ENCODE measurements around the gene PEMT.

Gene PEMT

GRCh38 chr17:17565471-17566339 is 25.8 kb downstream of the PEMT start:
- no peak overlapping the region for H3K9ac ChIP-seq (ENCODE audit: low read length)
- no peak overlapping the region for H3K18ac ChIP-seq (ENCODE audit: low read length)
- no peak overlapping the region for H3K14ac ChIP-seq (ENCODE audit: low read length)
- no peak overlapping the region for H2AFZ ChIP-seq (ENCODE audit: insufficient read depth, low read length, poor library complexity)
- H3K79me2 ChIP-seq (ENCODE audit: control insufficient read depth, insufficient read depth, low read length, poor library complexity): no peaks in the 10 kb centered on the region
- no peak overlapping the region for H3K4me3 ChIP-seq (ENCODE audit: low read depth, low read length)
- H3K79me1 ChIP-seq (ENCODE audit: low read length): no peaks in the 10 kb centered on the region
- no peaks in the 10 kb centered on the region for H3K27me3 ChIP-seq (ENCODE audit: insufficient read depth, low read length)
- H3K36me3 ChIP-seq (ENCODE audit: control insufficient read depth in 1 of 2, insufficient read depth in 2 of 2, low read length in 2 of 2): no peaks in the 10 kb centered on the region
- H3K4me2 ChIP-seq (ENCODE audit: low read length): no peak overlapping the region
- no peaks in the 10 kb centered on the region for H3K4me1 ChIP-seq (ENCODE audit: control insufficient read depth in 1 of 2, insufficient read depth in 2 of 2, low read length in 2 of 2)
- H3K9me3 ChIP-seq (ENCODE audit: insufficient read depth, low read depth, low read length): peaks cover 3% of the 10 kb centered on the region
- H2BK120ac ChIP-seq (ENCODE audit: insufficient read depth, low read length, poor library complexity): no peak overlapping the region
- no peak overlapping the region for H4K12ac ChIP-seq (ENCODE audit: low read depth, low read length)
- no peak overlapping the region for H3K27ac ChIP-seq (ENCODE audit: low read depth, low read length)
- H2BK5ac ChIP-seq (ENCODE audit: low read depth, low read length, poor library complexity): no peak overlapping the region
- H3K23ac ChIP-seq (ENCODE audit: low read length): no peak overlapping the region
- no peak overlapping the region for H4K91ac ChIP-seq (ENCODE audit: low read depth, low read length)
- no CpG with 5 or more reads among the region's 10 CpGs for WGBS (ENCODE audit: extremely low coverage, insufficient coverage, insufficient read length)
- no peak overlapping the region for H2BK12ac ChIP-seq (ENCODE audit: low read length)
- no peak overlapping the region for H3K4ac ChIP-seq (ENCODE audit: low read depth, low read length)
- no peak overlapping the region for H4K8ac ChIP-seq (ENCODE audit: low read depth, low read length)
- DNase-seq: no peak
- H2AK5ac ChIP-seq (ENCODE audit: low read length): no peak overlapping the region

- Histone ChIP-seq H2BK5ac (ENCODE audit: low read depth, low read length, poor library complexity) (no peak overlapping the region), H2AK5ac (ENCODE audit: low read length) (no peak overlapping the region), H3K4ac (ENCODE audit: low read depth, low read length) (no peak overlapping the region), H3K79me2 (ENCODE audit: control insufficient read depth, insufficient read depth, low read length, poor library complexity) (no peaks in the 10 kb centered on the region), H3K79me1 (ENCODE audit: low read length) (no peaks in the 10 kb centered on the region), H3K18ac (ENCODE audit: low read length) (no peak overlapping the region), H3K4me2 (ENCODE audit: low read length) (no peak overlapping the region), H3K14ac (ENCODE audit: low read length) (no peak overlapping the region), H4K12ac (ENCODE audit: low read depth, low read length) (no peak overlapping the region), H4K91ac (ENCODE audit: low read depth, low read length) (no peak overlapping the region), H2BK120ac (ENCODE audit: insufficient read depth, low read length, poor library complexity) (no peak overlapping the region), H3K9me3 (ENCODE audit: insufficient read depth, low read depth, low read length) (peaks cover 3% of the 10 kb centered on the region), H4K8ac (ENCODE audit: low read depth, low read length) (no peak overlapping the region), H3K4me1 (ENCODE audit: control insufficient read depth in 1 of 2, insufficient read depth in 2 of 2, low read length in 2 of 2) (no peaks in the 10 kb centered on the region), H2AFZ (ENCODE audit: insufficient read depth, low read length, poor library complexity) (no peak overlapping the region), H3K9ac (ENCODE audit: low read length) (no peak overlapping the region), H3K27ac (ENCODE audit: low read depth, low read length) (no peak overlapping the region), H3K36me3 (ENCODE audit: control insufficient read depth in 1 of 2, insufficient read depth in 2 of 2, low read length in 2 of 2) (no peaks in the 10 kb centered on the region), H3K23ac (ENCODE audit: low read length) (no peak overlapping the region), H3K4me3 (ENCODE audit: low read depth, low read length) (no peak overlapping the region), H3K27me3 (ENCODE audit: insufficient read depth, low read length) (no peaks in the 10 kb centered on the region), H2BK12ac (ENCODE audit: low read length) (no peak overlapping the region)
- no peak for DNase-seq
- no CpG with 5 or more reads among the region's 5 CpGs for WGBS (ENCODE audit: extremely low coverage, insufficient coverage, insufficient read length)
Observed at GRCh38 chr17:17564896-17565295, 26.6 kb downstream of the PEMT start.

- no peak for DNase-seq
- no peak overlapping the region for H3K4me2 ChIP-seq (ENCODE audit: low read length)
- no peak overlapping the region for H2BK120ac ChIP-seq (ENCODE audit: insufficient read depth, low read length, poor library complexity)
- H3K4ac ChIP-seq (ENCODE audit: low read depth, low read length): no peak overlapping the region
- H2AFZ ChIP-seq (ENCODE audit: insufficient read depth, low read length, poor library complexity): no peak overlapping the region
- WGBS (ENCODE audit: extremely low coverage, insufficient coverage, insufficient read length): no CpG with 5 or more reads among the region's 4 CpGs
- H3K79me1 ChIP-seq (ENCODE audit: low read length): no peaks in the 10 kb centered on the region
- no peaks in the 10 kb centered on the region for H3K4me1 ChIP-seq (ENCODE audit: control insufficient read depth in 1 of 2, insufficient read depth in 2 of 2, low read length in 2 of 2)
- no peak overlapping the region for H3K4me3 ChIP-seq (ENCODE audit: low read depth, low read length)
- H3K36me3 ChIP-seq (ENCODE audit: control insufficient read depth in 1 of 2, insufficient read depth in 2 of 2, low read length in 2 of 2): no peaks in the 10 kb centered on the region
- H4K12ac ChIP-seq (ENCODE audit: low read depth, low read length): no peak overlapping the region
- H3K27ac ChIP-seq (ENCODE audit: low read depth, low read length): no peak overlapping the region
- peaks cover 3% of the 10 kb centered on the region for H3K9me3 ChIP-seq (ENCODE audit: insufficient read depth, low read depth, low read length)
- no peaks in the 10 kb centered on the region for H3K79me2 ChIP-seq (ENCODE audit: control insufficient read depth, insufficient read depth, low read length, poor library complexity)
- no peak overlapping the region for H3K14ac ChIP-seq (ENCODE audit: low read length)
- no peak overlapping the region for H4K8ac ChIP-seq (ENCODE audit: low read depth, low read length)
- H2AK5ac ChIP-seq (ENCODE audit: low read length): no peak overlapping the region
- no peak overlapping the region for H2BK5ac ChIP-seq (ENCODE audit: low read depth, low read length, poor library complexity)
- no peak overlapping the region for H4K91ac ChIP-seq (ENCODE audit: low read depth, low read length)
- no peak overlapping the region for H2BK12ac ChIP-seq (ENCODE audit: low read length)
- H3K23ac ChIP-seq (ENCODE audit: low read length): no peak overlapping the region
- no peak overlapping the region for H3K18ac ChIP-seq (ENCODE audit: low read length)
- no peak overlapping the region for H3K9ac ChIP-seq (ENCODE audit: low read length)
- H3K27me3 ChIP-seq (ENCODE audit: insufficient read depth, low read length): no peaks in the 10 kb centered on the region
Observed at GRCh38 chr17:17564323-17564722, 27.2 kb downstream of the PEMT start.

- Histone ChIP-seq H3K79me2 (ENCODE audit: control insufficient read depth, insufficient read depth, low read length, poor library complexity) (no peaks in the 10 kb centered on the region), H3K9me3 (ENCODE audit: insufficient read depth, low read depth, low read length) (no peaks in the 10 kb centered on the region), H2BK120ac (ENCODE audit: insufficient read depth, low read length, poor library complexity) (no peak overlapping the region), H3K79me1 (ENCODE audit: low read length) (no peaks in the 10 kb centered on the region), H3K14ac (ENCODE audit: low read length) (no peak overlapping the region), H3K4me2 (ENCODE audit: low read length) (no peak overlapping the region), H4K8ac (ENCODE audit: low read depth, low read length) (no peak overlapping the region), H3K18ac (ENCODE audit: low read length) (no peak overlapping the region), H3K4ac (ENCODE audit: low read depth, low read length) (no peak overlapping the region), H3K9ac (ENCODE audit: low read length) (no peak overlapping the region), H2BK12ac (ENCODE audit: low read length) (no peak overlapping the region), H2AFZ (ENCODE audit: insufficient read depth, low read length, poor library complexity) (no peak overlapping the region), H3K4me3 (ENCODE audit: low read depth, low read length) (no peak overlapping the region), H3K27ac (ENCODE audit: low read depth, low read length) (no peak overlapping the region), H3K23ac (ENCODE audit: low read length) (no peak overlapping the region), H3K4me1 (ENCODE audit: control insufficient read depth in 1 of 2, insufficient read depth in 2 of 2, low read length in 2 of 2) (no peaks in the 10 kb centered on the region), H2BK5ac (ENCODE audit: low read depth, low read length, poor library complexity) (no peak overlapping the region), H3K36me3 (ENCODE audit: control insufficient read depth in 1 of 2, insufficient read depth in 2 of 2, low read length in 2 of 2) (no peaks in the 10 kb centered on the region), H4K12ac (ENCODE audit: low read depth, low read length) (no peak overlapping the region), H2AK5ac (ENCODE audit: low read length) (no peak overlapping the region), H4K91ac (ENCODE audit: low read depth, low read length) (no peak overlapping the region), H3K27me3 (ENCODE audit: insufficient read depth, low read length) (no peaks in the 10 kb centered on the region)
- no CpG with 5 or more reads among the region's 13 CpGs for WGBS (ENCODE audit: extremely low coverage, insufficient coverage, insufficient read length)
- DNase-seq: no peak
Observed at GRCh38 chr17:17563530-17563929, 28.0 kb downstream of the PEMT start.
